Parathyroid adenoma (tissue), 2 donors: ENCODE measurements around the gene ANKRD66.
A peak's percentile ranks its signal among the peaks of the same experiment; 100 is the strongest.

Source experiments
- H2AFZ ChIP-seq: fragments of 300-600 bp; sonication (generic); one replicate; pipeline ENCODE4 v1.7.0; 2017; ENCODE audit warnings: antibody characterized with exemption, mild to moderate bottlenecking
- H3K27ac ChIP-seq: fragments of 300-600 bp; sonication (generic); one replicate; pipeline ENCODE4 v1.7.0; 2017
- H3K27me3 ChIP-seq: fragments of 300-600 bp; sonication (generic); one replicate; pipeline ENCODE4 v1.7.0; 2017; ENCODE audit warnings: low read length; ENCODE audit not compliant: control insufficient read depth, insufficient read depth
- H3K36me3 ChIP-seq: fragments of 300-600 bp; sonication (generic); one replicate; pipeline ENCODE4 v1.7.0; 2017; ENCODE audit warnings: low read length; ENCODE audit not compliant: control insufficient read depth, insufficient read depth
- H3K4me1 ChIP-seq: fragments of 300-600 bp; sonication (generic); one replicate; pipeline ENCODE4 v1.7.0; 2017; ENCODE audit warnings: control low read depth
- H3K4me2 ChIP-seq: fragments of 300-600 bp; sonication (generic); one replicate; pipeline ENCODE4 v1.7.0; 2017; ENCODE audit warnings: low read length
- H3K4me3 ChIP-seq: fragments of 300-600 bp; sonication (generic); one replicate; pipeline ENCODE4 v1.7.0; 2017; ENCODE audit warnings: low read depth, low read length
- H3K79me2 ChIP-seq: fragments of 300-600 bp; sonication (generic); one replicate; pipeline ENCODE4 v1.7.0; 2017; ENCODE audit warnings: control low read depth
- H3K9ac ChIP-seq: fragments of 300-600 bp; sonication (generic); one replicate; pipeline ENCODE4 v1.7.0; 2017; ENCODE audit warnings: mild to moderate bottlenecking
- H3K9me3 ChIP-seq: fragments of 300-600 bp; sonication (generic); one replicate; pipeline ENCODE4 v1.7.0; 2017; ENCODE audit warnings: low read length; ENCODE audit not compliant: control insufficient read depth
- CTCF ChIP-seq: fragments of 300-600 bp; sonication (generic); IDR thresholded peaks from one replicate; pipeline ENCODE4 v1.7.0; 2017; ENCODE audit warnings: antibody characterized with exemption, mild to moderate bottlenecking
- donor health status: primary hyperparathyroidism.

ANKRD66 gene

GRCh38 chr6:46749731-46750130 lies 3.0 kb downstream of the ANKRD66 start:
- no peak overlapping the region for H3K4me2 ChIP-seq
- no peaks in the 10 kb centered on the region for H3K27me3 ChIP-seq
- no peaks in the 10 kb centered on the region for H3K4me1 ChIP-seq
- H3K9me3 ChIP-seq, result no peaks in the 10 kb centered on the region
- no peak for TF ChIP-seq CTCF
- no peaks in the 10 kb centered on the region for H3K79me2 ChIP-seq
- H3K9ac ChIP-seq, result no peak overlapping the region
- no peak overlapping the region for H3K27ac ChIP-seq
- no peak overlapping the region for H2AFZ ChIP-seq
- H3K4me3 ChIP-seq, result no peak overlapping the region
- H3K36me3 ChIP-seq, result no peaks in the 10 kb centered on the region

- H3K79me2 ChIP-seq, result no peaks in the 10 kb centered on the region
- no peak overlapping the region for H3K9ac ChIP-seq
- H3K4me1 ChIP-seq, result peaks cover under 1% of the 10 kb centered on the region
- TF ChIP-seq CTCF, result no peak
- no peaks in the 10 kb centered on the region for H3K27me3 ChIP-seq
- no peak overlapping the region for H3K4me3 ChIP-seq
- no peak overlapping the region for H2AFZ ChIP-seq
- no peaks in the 10 kb centered on the region for H3K36me3 ChIP-seq
- H3K4me2 ChIP-seq, result no peak overlapping the region
- no peaks in the 10 kb centered on the region for H3K9me3 ChIP-seq
- H3K27ac ChIP-seq, result no peak overlapping the region
Observed at GRCh38 chr6:46751658-46752057, 4.9 kb downstream of the ANKRD66 start.

DNA sequence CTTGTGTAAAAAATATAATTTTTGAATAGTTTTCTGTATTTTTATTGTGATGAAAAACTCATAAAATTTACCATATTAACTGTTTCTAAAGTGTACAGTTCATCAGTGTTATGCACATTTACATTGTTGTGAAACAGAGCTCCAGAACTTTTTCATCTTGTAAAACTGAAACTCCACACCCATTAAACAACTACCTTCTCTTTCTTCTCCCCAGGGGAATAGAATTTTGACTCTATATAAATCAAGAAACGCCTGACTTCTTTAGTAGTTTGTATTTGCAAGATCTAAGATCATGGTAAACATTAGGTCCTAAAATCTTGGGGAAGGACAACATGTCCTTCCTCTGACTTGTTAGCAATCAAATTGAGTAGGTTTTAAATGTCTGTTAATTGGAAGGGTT lies 9.1 kb downstream of the ANKRD66 start:
- TF ChIP-seq CTCF, result no peak
- Histone ChIP-seq H3K4me1 (peaks cover 11% of the 10 kb centered on the region), H3K9ac (no peak overlapping the region), H2AFZ (no peak overlapping the region), H3K9me3 (no peaks in the 10 kb centered on the region), H3K36me3 (no peaks in the 10 kb centered on the region), H3K27ac (no peak overlapping the region), H3K27me3 (no peaks in the 10 kb centered on the region), H3K4me3 (no peak overlapping the region), H3K4me2 (no peak overlapping the region), H3K79me2 (no peaks in the 10 kb centered on the region)

- H3K79me2 ChIP-seq, result no peaks in the 10 kb centered on the region
- TF ChIP-seq CTCF, result no peak
- peaks cover 11% of the 10 kb centered on the region for H3K4me1 ChIP-seq
- H3K9ac ChIP-seq, result no peak overlapping the region
- H3K4me2 ChIP-seq, result peak overlapping the region; percentile 8
- H3K4me3 ChIP-seq, result no peak overlapping the region
- no peaks in the 10 kb centered on the region for H3K9me3 ChIP-seq
- no peaks in the 10 kb centered on the region for H3K27me3 ChIP-seq
- H3K27ac ChIP-seq, result no peak overlapping the region
- H2AFZ ChIP-seq, result peak overlapping the region; percentile 57
- H3K36me3 ChIP-seq, result no peaks in the 10 kb centered on the region
Observed at GRCh38 chr6:46756469-46757213, 9.9 kb downstream of the ANKRD66 start.

DNA sequence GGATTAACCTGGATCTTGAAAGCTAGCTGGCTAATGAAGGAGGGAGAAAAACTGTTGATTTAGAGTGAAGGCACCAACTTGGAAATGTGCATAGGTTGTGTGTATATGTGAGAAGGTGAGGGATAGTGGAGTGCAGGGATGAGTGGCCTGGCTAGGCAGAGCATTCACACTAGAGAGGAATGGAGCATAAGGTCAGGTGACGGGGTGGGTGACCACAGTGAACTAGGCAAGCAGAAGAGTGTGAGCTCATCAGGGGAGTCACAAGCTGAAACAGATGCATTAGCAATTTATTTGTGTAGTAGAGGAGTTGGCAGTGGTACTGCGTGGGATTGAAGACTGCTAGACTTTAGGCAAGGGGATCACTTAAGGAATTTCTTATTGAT lies 10.5 kb downstream of the ANKRD66 start:
- H3K4me2 ChIP-seq, result no peak overlapping the region
- H3K9me3 ChIP-seq, result no peaks in the 10 kb centered on the region
- H3K79me2 ChIP-seq, result no peaks in the 10 kb centered on the region
- H3K27me3 ChIP-seq, result no peaks in the 10 kb centered on the region
- peak overlapping the region; percentile 57 for H2AFZ ChIP-seq
- no peak overlapping the region for H3K27ac ChIP-seq
- no peaks in the 10 kb centered on the region for H3K36me3 ChIP-seq
- H3K4me3 ChIP-seq, result no peak overlapping the region
- no peak overlapping the region for H3K9ac ChIP-seq
- no peak for TF ChIP-seq CTCF
- peaks cover 11% of the 10 kb centered on the region for H3K4me1 ChIP-seq
